HepG2 (cell line): ENCODE measurements around the gene RASGRF1. TPM values are rescaled to one million over a fixed set of nuclear protein-coding genes. Genes with fewer than 3 reads are reported as not detected.
A peak's percentile ranks its signal among the peaks of the same experiment; 100 is the strongest.

Source experiments
- BHLHE40 ChIP-seq: IDR thresholded peaks from 2 replicates; pipeline ENCODE4 v1.6.1; 2011; ENCODE audit warnings: low read length, improper control_type of control experiment
- CREM ChIP-seq, 2 experiments: sonication (generic) in 1 of 2; formaldehyde crosslinking in 1 of 2; IDR thresholded peaks; 2 replicates each; pipeline versions ENCODE4 v1.4.0 to v1.6.1; 2016 to 2020; ENCODE audit warnings: antibody characterized with exemption in 1 of 2, mild to moderate bottlenecking in 1 of 2, missing genetic modification reagents in 1 of 2
- FOXK2 ChIP-seq: fragments of 450-650 bp; IDR thresholded peaks from 2 replicates; pipeline ENCODE4 v1.6.1; 2016
- FUBP1 ChIP-seq: sonication (generic); formaldehyde crosslinking; IDR thresholded peaks from 2 replicates; pipeline ENCODE4 v1.5.1; 2020; ENCODE audit warnings: missing genetic modification reagents, mild to moderate bottlenecking, borderline replicate concordance
- MYC ChIP-seq: sonication (generic); formaldehyde crosslinking; IDR thresholded peaks from 2 replicates; pipeline ENCODE4 v1.9.0; 2021; ENCODE audit warnings: missing genetic modification reagents, borderline replicate concordance
- TAF15 ChIP-seq: fragments of 200-400 bp; formaldehyde crosslinking; IDR thresholded peaks from one replicate; pipeline ENCODE4 v1.6.1; 2018; ENCODE audit warnings: mild to moderate bottlenecking, low read depth, low read length; ENCODE audit not compliant: poor library complexity, severe bottlenecking
- ZC3H4 ChIP-seq: sonication (generic); formaldehyde crosslinking; IDR thresholded peaks from 2 replicates; pipeline ENCODE4 v1.4.0; 2020; ENCODE audit warnings: missing genetic modification reagents, borderline replicate concordance
- ZFP36L1 ChIP-seq: sonication (generic); formaldehyde crosslinking; IDR thresholded peaks from 2 replicates; pipeline ENCODE4 v1.8.0; 2022; ENCODE audit warnings: mild to moderate bottlenecking, missing genetic modification reagents, moderate library complexity
- ZMAT5 ChIP-seq: sonication (generic); formaldehyde crosslinking; IDR thresholded peaks from 2 replicates; pipeline ENCODE4 v1.5.0; 2020; ENCODE audit warnings: mild to moderate bottlenecking, low read depth, missing genetic modification reagents, borderline replicate concordance
- ZNF18 ChIP-seq: sonication (generic); formaldehyde crosslinking; IDR thresholded peaks from 2 replicates; pipeline ENCODE4 v1.8.0; 2022; ENCODE audit warnings: mild to moderate bottlenecking, missing genetic modification reagents; ENCODE audit not compliant: insufficient replicate concordance
- ZNF260 ChIP-seq: sonication (generic); formaldehyde crosslinking; IDR thresholded peaks from 2 replicates; pipeline ENCODE4 v1.4.0; 2020; ENCODE audit warnings: missing genetic modification reagents, low read depth, mild to moderate bottlenecking, borderline replicate concordance
- ZNF274 ChIP-seq: sonication (generic); formaldehyde crosslinking; IDR thresholded peaks from 2 replicates; pipeline ENCODE4 v1.5.1; 2020; ENCODE audit warnings: mild to moderate bottlenecking, missing genetic modification reagents
- ZNF362 ChIP-seq: sonication (generic); formaldehyde crosslinking; IDR thresholded peaks from 2 replicates; pipeline ENCODE4 v1.4.0; 2020; ENCODE audit warnings: missing genetic modification reagents, mild to moderate bottlenecking, borderline replicate concordance
- ZNF367 ChIP-seq: sonication (generic); formaldehyde crosslinking; IDR thresholded peaks from 2 replicates; pipeline ENCODE4 v1.4.0; 2020; ENCODE audit warnings: missing genetic modification reagents, borderline replicate concordance
- ZNF512 ChIP-seq: sonication (generic); formaldehyde crosslinking; IDR thresholded peaks from 2 replicates; pipeline ENCODE4 v1.4.0; 2020; ENCODE audit warnings: mild to moderate bottlenecking, missing genetic modification reagents
- ZNF589 ChIP-seq: sonication (generic); formaldehyde crosslinking; conservative IDR thresholded peaks from 2 replicates; pipeline ENCODE4 v1.8.0; 2022; ENCODE audit warnings: mild to moderate bottlenecking, moderate library complexity, missing genetic modification reagents
- ZNF614 ChIP-seq: IDR thresholded peaks from 2 replicates; pipeline ENCODE4 v1.6.1; 2018; ENCODE audit warnings: missing biosample characterization, missing genetic modification reagents, inconsistent platforms, borderline replicate concordance
- ZNF710 ChIP-seq: sonication (generic); formaldehyde crosslinking; IDR thresholded peaks from 2 replicates; pipeline ENCODE4 v1.5.0; 2020; ENCODE audit warnings: mild to moderate bottlenecking, missing genetic modification reagents, borderline replicate concordance
- ZNF772 ChIP-seq: sonication (generic); formaldehyde crosslinking; IDR thresholded peaks from 2 replicates; pipeline ENCODE4 v1.5.0; 2020; ENCODE audit warnings: mild to moderate bottlenecking, missing genetic modification reagents
- polyA plus RNA-seq, 8 experiments: library from polyadenylated mRNA; depleted of rRNA in 3 of 8; stranded (reverse) in 7 of 8; unstranded in 1 of 8; fragments of >200 nt; fragmentation: Illumina TruSeq in 4 of 8; extraction: Trizol in 4 of 8; gene quantifications; 2 replicates each; pipeline versions ENCODE4 v1.2.1 to v1.2.3, GENCODE V29; 2011 to 2016; ENCODE audit warnings: low read depth in 4 of 8, missing spikeins in 1 of 8, mixed read lengths in 1 of 8; ENCODE audit not compliant: insufficient read depth in 1 of 8
- total RNA-seq, 5 experiments: library from RNA; depleted of rRNA; stranded (reverse); fragments of >200 nt; fragmentation: Illumina TruSeq; extraction: Trizol; gene quantifications; 2 replicates each; pipeline ENCODE4 v1.2.3, GENCODE V29; 2016; ENCODE audit warnings: low read depth in 1 of 5

Gene RASGRF1
- total and polyA plus RNA-seq, 2 of the 13 experiments (the other 11 are each of a cell fraction or from before 2014, with no cell fraction given): 0.55 to 3.0 TPM

- no peak for TF ChIP-seq ZNF260 (CRISPR knock-in tag)
- peak; percentile 37 for TF ChIP-seq ZNF18
- 0 out of 2 replicates have a peak, but pooled peaks have one; percentile 37 for TF ChIP-seq CREM (IDR thresholded peaks at IDR 0.05)
- TF ChIP-seq CREM (CRISPR knock-in tag; IDR thresholded peaks at IDR 0.05): no peak
- no peak for TF ChIP-seq FUBP1
- no peak for TF ChIP-seq TAF15
- TF ChIP-seq FOXK2: no peak
- no peak for TF ChIP-seq ZNF362
- TF ChIP-seq ZC3H4 (CRISPR knock-in tag): no peak
- no peak for TF ChIP-seq ZNF367
- TF ChIP-seq MYC (CRISPR knock-in tag): peak; percentile 36; the same call in 1 of the 2 replicates
- TF ChIP-seq ZMAT5 (CRISPR knock-in tag): no peak
- TF ChIP-seq ZNF589: 0 out of 2 replicates have a peak, but pooled peaks have one; percentile 40
- TF ChIP-seq ZNF274: no peak
- no peak for TF ChIP-seq ZFP36L1 (CRISPR knock-in tag)
- TF ChIP-seq ZNF772: 0 out of 2 replicates have a peak, but pooled peaks have one; percentile 39
- 0 out of 2 replicates have a peak, but pooled peaks have one; percentile 39 for TF ChIP-seq ZNF710 (CRISPR knock-in tag)
- no peak for TF ChIP-seq ZNF512 (CRISPR knock-in tag)
- TF ChIP-seq BHLHE40: 0 out of 2 replicates have a peak, but pooled peaks have one; percentile 14
- TF ChIP-seq ZNF614 (CRISPR knock-in tag): no peak
Observed at GRCh38 chr15:78996894-78997275, 93.7 kb downstream of the RASGRF1 start (continued).
